NCI-H2227 (cell line): Measurements from ENCODE around the gene IGSF9.

ENCODE experiments used
- DNase-seq: peaks from one replicate; lab custom pipeline; 2025; ENCODE audit not compliant: unreplicated experiment; lab: John Stamatoyannopoulos, UW

Gene IGSF9

DNA sequence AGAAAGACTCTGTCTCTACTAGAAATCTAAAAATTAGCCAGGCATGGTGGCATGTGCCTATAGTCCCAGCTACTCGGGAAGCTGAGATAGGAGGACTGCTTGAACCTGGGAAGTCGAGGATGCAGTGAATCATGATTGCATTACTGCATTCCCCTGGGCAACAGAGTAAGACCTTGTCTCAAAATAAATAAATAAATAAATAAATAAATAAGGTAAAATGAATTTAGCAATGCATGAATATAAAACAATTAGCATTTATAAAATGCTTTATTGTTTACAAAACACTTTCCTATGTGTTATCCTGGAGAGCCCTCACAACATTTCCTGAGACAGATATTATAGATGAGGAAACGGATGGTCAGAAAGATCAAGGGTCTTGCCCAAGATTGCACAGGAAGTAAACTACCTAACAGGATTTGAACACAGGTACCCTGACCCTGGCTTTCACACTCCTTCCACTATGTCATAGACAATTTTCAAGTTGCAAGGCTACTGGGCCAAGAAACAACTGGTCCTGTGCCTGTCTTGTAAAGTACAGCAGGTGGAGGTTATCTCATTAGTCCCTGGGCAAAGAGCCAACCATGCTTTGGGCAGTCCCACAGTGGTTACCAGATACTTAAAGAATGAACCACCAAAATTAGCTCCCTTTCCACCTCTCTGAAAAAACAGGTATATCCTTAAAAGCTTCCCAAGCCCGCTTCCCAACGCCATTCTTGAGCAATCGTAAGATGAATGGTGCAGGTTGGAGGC is 67.5 kb downstream of the IGSF9 start:
- no peak for DNase-seq
